T-helper 22 cell (primary cell): Measurements from ENCODE around the gene ASB13.
"Not testable (repeated sequence)": the region's sequence is repeated elsewhere in the genome, so short reads cannot be mapped to it uniquely, and the experiment has no call there.

Experiments used
- DNase-seq: peaks from one replicate; pipeline ENCODE4 v3.0.0-alpha.2; 2020; ENCODE audit warnings: low read depth

ASB13 gene

DNA sequence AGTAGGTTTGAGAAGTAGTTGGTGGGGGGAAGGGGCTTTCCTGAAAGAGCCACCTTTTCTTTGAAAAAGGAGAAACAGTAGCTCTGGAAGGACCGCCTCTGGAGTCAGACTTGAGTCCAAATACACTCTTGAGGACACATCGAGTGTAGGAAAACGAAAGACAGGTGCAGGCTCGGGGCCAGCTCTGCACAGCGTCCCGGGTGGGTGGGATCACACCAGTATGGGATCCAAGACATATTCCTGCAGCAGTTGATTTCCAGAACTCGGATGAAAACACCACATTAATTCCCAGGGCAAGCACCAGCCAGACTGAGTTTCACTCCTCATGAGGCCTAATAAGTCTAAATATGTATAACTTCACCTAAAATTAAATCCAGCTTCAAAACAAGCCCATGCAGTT is 61.4 kb downstream of the ASB13 start:
- DNase-seq, result no peak

DNA sequence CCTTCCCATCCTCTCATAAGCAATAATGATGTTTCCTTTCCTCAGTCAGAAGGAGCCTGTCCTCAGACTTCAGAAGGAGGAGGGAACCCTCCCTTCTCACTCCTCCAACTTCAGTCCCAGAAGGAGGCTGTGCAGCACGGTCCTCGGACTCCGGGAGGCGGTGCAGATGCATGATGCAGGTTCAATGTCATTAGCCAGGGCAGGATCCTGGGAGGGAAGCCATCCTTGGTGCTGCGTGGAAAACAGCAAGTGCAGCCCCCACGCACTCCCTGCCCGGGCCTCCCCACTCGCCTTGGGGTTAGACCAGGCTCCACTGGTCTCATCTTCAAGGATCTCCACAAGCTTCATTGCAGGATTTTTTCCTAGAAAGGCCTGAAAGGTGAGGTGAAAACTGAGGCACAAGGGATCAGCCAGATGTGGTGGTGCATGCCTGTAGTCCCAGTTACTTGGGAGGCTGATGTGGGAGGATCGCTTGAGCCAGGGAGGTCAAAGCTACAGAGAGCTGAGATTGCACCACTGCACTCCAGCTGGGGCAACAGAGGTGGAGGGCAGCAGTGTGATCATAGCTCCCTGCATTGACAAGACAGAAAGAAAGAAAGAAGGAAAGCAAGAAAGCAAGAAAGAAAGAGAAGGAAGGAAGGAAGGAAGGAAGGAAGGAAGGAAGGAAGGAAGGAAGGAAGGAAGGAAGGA is 62.0 kb downstream of the ASB13 start:
- no peak for DNase-seq

DNA sequence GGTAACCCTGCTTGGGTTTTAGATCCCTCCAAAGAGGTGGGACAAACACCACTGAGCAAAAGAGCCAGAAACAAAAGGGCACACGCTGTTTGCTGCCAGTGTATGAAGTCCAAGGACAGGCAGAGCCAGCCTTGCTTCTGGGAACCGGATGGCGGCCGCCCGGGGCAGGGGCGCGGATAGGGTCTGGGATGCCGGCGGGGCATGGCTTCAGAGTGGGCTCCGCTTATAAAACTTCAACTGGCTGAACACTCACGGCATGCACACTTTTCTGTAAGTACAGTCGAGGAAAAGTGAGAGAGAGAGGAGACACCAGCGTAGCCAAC is 62.6 kb downstream of the ASB13 start:
- DNase-seq, result no peak

DNA sequence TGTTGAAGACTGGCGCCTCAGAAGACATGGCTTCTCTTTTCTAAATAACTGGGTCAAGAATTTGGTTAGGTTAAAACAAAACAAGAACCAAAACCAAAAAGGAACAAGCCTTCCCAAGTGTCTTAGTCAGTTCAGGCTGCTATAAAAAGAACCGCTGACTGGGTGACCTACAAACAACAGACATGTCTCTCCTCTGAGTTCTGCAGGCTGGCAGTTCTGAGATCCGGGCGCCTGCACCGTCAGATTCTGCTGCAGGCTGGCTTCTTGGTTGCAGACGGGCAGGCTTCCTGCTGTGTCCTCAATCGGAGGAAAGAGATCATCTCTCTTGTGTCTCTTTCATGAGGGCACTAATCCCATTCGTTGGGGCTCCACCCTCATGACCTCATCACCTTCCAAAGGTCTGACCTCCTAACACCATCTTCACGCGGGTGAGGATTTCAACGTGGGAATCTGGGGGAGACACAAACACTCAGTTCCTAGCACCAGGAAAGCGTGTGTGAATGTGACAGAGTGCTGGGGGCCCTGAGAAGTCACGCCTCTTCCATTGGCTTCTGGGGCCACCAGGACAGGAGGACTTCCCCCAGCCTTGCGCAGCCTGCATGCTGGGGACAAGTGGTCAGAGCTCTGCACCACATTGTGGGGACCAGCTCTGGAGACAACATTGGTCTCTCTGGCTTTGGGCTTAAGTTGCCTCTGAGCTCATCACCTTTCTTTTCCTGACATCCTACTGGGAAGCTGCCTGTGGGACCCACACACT is 63.1 kb downstream of the ASB13 start:
- no peak for DNase-seq

DNA sequence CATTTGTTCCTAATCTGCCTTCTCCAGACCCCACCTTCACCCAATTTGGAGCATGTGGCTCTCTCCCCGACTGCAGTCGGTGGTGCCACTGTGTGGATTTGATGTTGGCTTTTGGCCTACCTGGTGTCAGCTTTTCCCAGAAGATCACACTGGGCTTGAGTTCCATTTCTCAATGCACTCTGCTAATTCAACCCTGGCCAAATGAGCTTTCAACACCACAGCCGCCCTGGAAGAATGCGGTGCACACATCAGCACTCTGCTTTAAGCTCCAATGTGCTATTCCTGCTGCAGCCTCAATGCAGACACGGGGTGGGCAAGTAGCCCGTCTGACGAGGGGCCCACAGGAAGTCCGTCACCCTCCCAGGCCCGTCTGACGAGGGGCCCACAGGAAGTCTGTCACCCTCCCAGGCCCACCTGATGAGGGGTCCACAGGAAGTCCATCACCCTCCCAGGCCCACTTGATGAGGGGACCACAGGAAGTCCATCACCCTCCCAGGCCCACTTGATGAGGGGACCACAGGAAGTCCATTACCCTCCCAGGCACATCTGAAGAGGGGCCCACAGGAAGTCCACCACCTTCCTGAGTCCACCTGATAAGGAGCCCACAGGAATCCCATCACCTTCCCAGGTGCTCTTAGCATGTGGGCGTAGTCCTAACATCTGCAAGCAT is 64.4 kb downstream of the ASB13 start:
- no peak for DNase-seq

DNA sequence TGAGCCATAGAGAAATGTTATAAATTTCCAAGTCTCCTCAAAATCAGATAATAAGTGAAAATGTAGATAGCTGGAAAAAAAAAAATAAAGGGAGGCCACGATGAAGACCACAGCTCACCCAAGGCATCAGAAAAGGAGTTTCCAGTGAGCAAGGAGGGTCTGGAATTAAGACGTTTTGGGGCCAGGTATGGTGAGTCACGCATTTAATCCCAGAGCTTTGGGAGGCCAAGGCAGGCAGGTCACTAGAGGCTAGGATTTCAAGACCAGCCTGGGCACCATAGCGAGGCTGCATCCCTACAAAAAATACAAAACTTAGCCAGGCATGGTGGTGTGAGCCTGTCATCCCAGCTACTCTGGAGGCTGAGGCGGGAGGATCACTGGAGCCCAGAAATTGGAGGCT is 65.5 kb downstream of the ASB13 start:
- no peak for DNase-seq

DNA sequence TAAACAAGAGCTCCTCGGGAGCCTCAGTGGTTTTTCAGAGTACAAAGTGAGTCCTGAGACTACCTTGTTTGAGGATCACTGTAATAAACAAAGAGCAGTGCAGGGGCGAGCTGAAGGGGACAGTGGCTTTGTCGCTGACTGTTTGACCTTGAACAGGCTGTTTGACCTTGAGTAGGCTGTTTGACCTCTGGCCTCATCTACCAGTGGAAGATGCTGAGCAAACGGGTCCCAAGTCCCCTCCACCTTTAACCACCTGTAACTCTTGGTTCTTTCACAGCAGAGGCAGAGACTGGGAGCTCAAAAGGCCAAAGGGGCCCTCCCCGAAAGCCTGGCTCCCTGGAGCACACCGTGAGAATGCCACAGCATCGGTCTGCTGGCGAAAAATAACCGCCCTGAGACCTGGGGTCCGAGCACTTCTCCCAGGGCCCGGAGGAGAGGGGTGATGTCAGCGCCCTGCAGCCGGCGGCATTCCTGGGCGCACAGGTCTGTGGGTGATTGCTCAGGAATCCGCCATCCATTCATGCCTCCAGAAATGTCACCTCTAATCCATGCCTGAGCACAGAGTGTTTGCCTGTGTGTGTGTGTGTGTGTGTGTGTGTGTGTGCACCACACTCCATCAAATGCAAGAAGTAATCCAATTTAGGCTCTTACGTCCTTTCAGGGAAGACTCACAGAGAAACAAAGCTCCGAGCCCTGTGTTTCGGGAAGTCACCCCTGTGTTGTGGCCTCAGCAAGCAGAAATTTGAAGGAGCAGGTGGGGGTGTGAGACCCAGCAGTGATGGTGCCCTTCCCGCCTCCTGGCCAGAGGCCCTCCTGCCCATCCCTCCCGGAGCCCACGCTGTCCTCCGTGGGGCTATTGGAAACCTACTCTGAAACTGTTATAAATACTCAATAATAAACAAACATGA is 66.5 kb downstream of the ASB13 start:
- DNase-seq, result no peak

DNA sequence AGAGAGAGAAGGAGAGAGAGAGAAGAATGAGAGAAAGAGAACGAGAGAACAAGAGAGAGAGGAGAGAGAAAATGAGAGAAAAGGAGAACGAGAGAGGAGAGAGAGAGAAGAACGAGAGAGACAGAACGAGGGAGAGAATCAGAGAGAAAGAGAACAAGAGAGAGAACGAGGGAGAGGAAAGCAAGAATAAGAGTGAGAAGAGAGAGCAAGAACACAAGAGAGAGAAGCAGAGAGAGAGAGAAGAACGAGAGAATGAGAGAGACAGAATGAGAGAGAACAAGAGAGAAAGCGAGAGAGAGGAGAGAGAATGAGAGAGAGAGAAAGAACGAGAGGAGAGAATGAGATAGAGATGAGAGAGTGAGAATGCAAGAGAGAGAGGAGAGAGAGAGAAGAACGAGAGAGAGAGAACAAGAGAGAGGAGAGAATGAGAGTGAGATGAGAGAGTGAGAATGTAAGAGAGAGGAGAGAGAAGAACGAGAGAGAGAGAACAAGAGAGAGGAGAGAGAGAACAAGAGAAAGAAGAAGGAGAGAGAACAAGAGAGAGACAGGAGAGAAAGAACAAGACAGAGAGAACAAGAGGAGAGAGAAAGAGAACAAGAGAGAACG is 68.2 kb downstream of the ASB13 start:
- no peak for DNase-seq

DNA sequence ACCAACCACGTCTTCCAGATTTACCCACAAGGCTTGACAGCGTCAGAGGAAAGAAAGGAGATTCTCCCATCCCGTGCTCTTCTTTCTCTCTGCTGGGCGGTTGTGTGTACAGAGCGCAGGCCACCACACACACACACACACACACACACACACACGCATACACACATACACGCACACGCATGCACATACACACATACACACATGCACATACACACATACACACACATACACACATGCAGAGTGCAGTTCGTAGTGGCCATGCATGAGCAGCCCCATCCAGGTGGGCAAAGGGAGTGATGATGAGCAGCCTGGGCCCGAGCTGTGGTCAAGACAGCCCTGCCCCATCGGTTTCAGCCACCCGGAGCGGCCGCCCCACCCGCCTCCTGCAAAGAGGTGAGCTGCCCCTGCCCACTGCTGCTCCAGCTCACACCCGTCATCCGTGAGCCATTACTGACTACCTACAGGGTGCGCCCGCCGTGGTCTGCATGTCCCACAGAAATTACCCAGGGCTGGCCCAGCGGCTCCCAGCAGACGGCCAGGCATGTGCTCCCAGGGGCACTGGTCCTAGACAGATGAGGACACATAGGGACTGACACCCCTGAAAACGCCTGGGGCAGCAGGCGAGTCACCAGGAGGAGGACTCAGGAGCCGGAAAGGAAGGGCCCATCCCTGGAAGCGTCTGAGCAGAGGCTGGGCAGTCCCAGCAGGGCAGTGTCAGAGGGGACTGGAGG is 69.6 kb downstream of the ASB13 start:
- DNase-seq, result no peak

DNA sequence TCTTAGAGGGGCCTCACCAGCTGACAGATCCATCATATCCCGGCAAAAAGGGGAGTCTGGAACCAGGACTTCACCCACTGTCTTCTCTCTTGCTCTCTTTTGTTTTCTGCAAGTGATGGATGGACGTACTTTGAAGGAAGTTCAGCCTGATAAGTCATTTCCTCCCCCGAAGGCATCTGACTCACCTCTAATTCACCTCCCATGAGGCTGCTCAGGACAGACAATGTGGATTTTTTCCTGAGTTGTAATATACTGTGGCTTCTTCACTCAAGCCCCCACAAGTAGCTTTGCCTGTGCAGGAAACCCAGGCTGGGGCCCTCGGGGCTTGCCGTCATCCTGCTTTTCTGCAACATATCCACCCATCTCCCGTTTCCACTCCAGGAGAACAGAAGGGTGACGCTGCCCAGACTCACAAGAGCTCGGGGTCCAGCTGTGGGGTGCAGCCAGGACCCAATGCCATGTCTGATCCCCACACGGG is 70.4 kb downstream of the ASB13 start:
- no peak for DNase-seq

DNA sequence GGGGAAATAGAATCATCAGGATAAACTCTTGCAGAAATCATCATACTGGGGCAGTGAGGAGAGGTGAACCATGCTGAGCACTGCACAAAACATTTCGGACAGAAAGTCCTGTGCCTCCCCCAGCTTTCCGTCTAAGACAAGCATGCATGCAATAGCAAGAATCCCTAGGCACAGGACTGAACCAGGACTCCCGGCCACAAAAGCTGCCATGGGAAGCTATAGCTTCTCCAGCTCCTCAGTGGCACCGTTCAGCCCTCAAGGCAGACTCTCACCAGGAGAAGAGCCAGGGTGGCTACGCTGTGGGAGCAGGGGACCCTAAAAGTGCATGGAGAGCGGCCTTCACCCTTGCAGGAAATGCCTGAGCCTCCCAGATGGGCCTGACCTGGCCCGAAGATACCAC is 70.8 kb downstream of the ASB13 start:
- no peak for DNase-seq

DNA sequence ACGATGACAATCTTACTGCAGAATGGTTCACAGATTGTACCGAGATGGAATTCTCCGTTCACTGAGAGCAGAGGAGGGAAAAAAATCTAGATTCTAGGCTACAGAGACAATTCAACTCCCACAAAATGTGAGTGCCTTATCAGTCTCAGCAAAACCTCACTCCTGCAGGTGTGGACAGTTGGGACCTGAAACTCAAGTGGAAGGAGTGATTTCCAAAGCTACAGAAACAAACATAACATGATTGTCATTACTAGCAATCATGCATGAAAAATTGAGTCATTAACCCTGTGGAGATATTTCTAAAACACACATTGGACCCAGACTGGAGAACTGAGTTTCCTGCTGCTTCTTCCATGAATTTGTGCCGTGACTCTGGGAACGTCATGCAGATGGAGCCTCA is 71.3 kb downstream of the ASB13 start:
- DNase-seq, result no peak

DNA sequence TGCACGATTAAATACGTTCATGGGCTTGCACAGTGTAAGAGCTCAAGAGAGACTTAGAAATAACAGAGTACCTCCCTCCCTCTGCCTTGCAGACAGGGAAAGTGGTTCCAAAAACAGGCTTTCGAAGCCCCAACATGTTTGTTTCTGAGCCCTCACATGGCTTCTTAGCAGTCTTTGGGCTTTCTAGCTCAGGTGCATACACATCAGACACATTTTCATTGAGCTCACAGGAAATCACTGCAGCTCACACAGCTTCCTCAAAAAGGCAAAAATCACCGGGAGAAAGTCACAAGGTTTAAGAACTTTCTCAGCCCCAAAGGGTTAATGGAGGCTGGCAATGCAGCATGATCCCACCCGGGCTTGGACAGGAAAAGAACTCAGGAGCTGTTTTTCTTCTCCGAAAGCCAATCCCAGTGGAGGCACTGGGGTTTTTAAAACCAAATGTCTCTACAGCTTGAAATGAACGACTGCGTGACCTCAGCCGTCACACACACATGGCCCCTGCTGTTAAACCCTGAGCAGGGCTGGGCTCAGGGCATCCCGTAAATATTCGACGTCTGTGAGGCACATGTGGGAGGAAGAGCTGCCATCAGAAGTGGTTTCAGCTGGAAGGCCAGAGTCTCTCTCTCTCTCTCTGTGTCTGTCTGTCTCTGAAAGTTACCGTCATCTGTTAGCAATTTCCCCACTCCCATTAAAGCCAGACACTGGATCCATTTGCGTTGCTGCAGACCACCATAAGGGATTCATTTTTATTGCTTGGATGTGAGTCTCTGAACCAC is 71.9 kb downstream of the ASB13 start:
- DNase-seq, result no peak

DNA sequence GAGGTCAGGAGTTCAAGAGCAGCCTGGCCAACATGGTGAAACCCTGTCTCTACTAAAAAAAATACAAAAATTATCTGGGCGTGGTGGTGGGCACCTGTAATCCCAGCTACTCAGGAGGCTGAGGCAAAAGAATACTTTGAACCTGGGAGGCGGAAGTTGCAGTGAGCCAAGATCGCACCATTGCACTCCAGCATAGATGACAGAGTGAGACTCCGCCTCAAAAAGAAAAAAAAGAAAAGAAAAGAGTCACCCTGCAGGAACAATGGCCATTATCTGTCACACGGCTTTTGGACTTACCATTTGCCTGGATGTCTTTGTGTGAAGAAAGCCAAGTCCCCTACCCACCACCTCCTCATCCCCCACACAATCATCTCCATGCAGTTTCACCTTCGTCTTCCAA is 73.0 kb downstream of the ASB13 start:
- DNase-seq, result not testable (repeated sequence)

DNA sequence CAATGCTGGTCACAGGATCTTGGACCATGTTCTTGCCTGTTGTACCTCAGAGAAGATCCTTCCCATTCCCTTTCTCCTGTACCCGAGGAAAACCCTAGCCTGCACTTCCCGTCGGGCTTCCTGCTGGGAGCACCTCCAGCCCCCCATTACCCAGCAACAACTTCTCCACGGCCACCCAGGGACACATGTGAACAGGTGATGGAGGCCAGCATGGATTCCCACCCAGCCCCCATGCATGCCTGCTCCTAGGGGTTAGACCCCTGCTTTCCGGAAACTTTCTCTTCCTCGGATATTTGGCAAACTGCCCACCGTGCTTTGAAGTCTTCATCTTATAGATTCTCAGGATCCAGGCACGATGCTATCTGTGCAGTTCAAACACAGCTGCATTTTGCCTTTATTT is 74.3 kb downstream of the ASB13 start:
- no peak for DNase-seq

DNA sequence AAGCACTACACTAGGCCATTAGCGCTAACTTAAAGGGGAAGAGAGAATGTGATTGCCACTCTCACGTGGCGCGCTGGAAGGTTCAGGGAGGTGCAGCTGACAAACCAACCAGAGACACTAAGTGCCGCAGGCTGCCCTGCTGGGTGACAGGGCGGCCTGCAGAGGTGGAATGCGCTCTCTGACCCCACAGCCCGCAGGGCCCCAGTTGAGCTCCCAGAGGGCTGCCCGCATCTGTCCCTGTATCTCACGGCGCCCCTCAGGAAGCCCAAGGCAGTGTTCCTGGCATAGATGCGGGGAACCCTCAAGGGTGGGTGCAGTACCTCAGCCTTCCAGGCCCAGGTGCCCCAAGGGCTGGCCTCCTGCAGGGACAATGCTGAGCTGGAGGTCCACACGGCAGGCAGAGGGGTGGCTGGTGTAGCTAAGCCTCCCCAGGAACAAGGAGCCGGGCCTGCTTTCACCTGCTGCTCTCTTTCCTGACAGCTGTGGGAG is 75.0 kb downstream of the ASB13 start:
- DNase-seq, result no peak

DNA sequence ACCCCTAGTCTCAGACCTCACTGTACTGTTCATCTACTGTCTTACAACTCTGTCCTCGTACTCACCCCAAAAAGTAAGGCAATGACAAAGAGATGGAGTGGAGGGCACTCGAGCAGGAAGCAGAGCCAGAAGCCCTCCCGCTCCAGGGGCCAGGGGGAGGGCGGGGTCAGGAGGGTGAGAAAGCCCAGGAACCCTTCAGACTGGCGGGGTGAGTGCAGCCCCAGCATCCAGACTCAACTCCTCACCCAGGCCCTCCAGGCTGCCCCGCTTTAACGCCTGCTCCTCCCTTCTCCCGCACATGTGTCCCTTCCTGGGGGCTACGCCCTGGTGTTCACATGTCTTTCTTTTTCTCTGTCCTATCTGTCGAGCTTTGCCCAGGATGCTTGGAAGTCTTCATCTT is 75.6 kb downstream of the ASB13 start:
- no peak for DNase-seq

DNA sequence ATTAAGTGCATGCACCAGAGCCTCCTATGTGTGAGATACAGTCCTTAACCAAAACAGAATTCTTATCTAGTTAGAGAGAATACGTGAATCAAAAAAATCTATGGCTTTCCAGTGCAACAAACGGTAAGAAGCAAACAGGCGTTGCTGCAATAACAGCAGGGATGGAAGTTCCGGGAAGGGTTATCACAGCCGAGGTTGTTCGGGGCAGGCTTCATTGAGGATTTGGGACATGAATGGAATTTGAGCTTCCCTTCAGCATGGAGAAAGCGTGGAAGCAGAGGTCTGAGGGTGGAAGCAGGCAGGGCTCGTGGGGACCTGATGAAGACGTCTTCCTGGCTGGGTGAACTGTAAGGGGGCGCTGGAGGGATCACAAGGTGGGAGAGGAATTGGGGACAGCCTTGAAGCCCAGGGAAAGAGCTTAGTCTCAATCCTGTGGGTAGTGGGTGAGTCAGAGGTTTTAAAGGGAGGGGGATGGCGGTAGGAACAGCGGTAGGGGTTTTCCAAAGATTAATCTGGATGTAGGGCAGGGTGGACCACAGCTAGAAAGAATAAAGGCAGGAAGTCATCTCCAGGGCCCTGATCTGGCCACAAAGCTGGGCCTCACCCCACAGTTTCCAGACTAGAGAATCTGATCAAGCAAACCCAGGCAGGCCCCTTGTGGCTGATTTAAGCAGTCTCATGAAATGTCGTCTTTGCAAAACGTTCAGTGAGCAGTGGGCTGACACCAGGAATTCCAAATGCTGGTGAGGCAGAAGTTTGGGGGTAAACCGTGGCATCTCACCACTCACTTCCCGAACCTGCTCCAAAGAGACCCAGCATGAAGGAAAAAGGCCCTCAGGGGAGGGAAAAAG is 76.5 kb downstream of the ASB13 start:
- DNase-seq, result no peak

DNA sequence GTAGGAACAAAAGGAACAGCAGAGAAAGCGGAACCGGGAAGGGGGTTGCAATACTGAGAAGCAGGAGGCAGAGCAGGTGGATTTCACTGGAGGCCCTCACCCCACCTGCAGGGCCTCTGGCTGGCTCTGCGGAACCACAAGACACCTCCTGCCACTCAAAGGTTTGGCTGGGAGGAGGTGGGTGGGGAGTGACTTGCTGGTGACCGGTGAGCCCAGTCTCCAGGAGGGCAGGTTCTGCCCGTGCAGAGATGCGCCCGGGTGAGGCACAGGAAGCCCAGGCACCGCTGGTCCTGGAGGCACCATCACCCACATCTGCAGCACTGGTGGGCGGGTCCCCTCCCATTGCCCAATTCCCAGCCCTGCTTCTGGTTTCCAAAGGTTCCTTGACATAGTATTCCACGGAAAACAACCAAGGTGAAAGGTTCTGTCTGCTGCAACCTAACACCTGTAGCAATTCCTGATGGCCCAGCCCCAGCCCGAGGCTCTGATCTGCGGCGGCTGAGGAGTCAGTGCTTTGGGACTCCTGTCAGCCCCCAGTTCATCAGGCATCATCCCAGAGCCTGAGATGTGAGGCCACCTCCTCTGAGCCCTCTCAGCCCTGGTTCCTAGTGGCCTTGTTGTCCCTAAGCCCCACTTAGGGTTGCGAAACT is 77.3 kb downstream of the ASB13 start:
- DNase-seq, result no peak
